Epidermal melanocyte (primary cell): ENCODE results near the gene EEFSEC.

Experiments
- DNase-seq: peaks from one replicate; pipeline ENCODE4 v3.0.0; 2011; ENCODE audit warnings: low spot score; ENCODE audit not compliant: insufficient read length

EEFSEC gene

GRCh38 chr3:128215800-128216495 is 62.7 kb downstream of the EEFSEC start:
- no peak for DNase-seq

- DNase-seq = no peak
Measured at GRCh38 chr3:128217702-128218547, 64.6 kb downstream of the EEFSEC start.

- no peak for DNase-seq
Measured at GRCh38 chr3:128218548-128219257, 65.4 kb downstream of the EEFSEC start.

GRCh38 chr3:128221328-128221727 is 68.0 kb downstream of the EEFSEC start:
- DNase-seq = no peak

GRCh38 chr3:128222796-128223385 is 69.6 kb downstream of the EEFSEC start:
- no peak for DNase-seq

- DNase-seq = no peak
Measured at GRCh38 chr3:128226186-128226725, 73.0 kb downstream of the EEFSEC start.

GRCh38 chr3:128226795-128227395 is 73.6 kb downstream of the EEFSEC start:
- no peak for DNase-seq

- DNase-seq = no peak
Measured at GRCh38 chr3:128227507-128227906, 74.2 kb downstream of the EEFSEC start.

- no peak for DNase-seq
Measured at GRCh38 chr3:128228366-128228910, 75.2 kb downstream of the EEFSEC start.

GRCh38 chr3:128229106-128229857 is 76.0 kb downstream of the EEFSEC start:
- DNase-seq = no peak

GRCh38 chr3:128231606-128232005 is 78.3 kb downstream of the EEFSEC start:
- DNase-seq = no peak

- DNase-seq = no peak
Measured at GRCh38 chr3:128232376-128233178, 79.3 kb downstream of the EEFSEC start.

GRCh38 chr3:128235207-128235926 is 82.1 kb downstream of the EEFSEC start:
- no peak for DNase-seq

GRCh38 chr3:128236657-128237056 is 83.4 kb downstream of the EEFSEC start:
- no peak for DNase-seq

GRCh38 chr3:128237348-128238183 is 84.3 kb downstream of the EEFSEC start:
- no peak for DNase-seq

- DNase-seq = no peak
Measured at GRCh38 chr3:128238184-128238489, 84.9 kb downstream of the EEFSEC start.

GRCh38 chr3:128239304-128239703 is 86.0 kb downstream of the EEFSEC start:
- no peak for DNase-seq

- no peak for DNase-seq
Measured at GRCh38 chr3:128240232-128240631, 87.0 kb downstream of the EEFSEC start.
